ENCODE measurements around the gene TMEM43. TPM values are rescaled to one million over a fixed set of nuclear protein-coding genes. Genes with fewer than 3 reads are reported as not detected.

Gene TMEM43
- total and polyA plus RNA-seq, 2 of the 8 experiments (the other 6 are each of a cell fraction or from before 2014, with no cell fraction given) = 27.0 to 33.7 TPM

GRCh38 chr3:14135581-14135980 is 10.7 kb downstream of the TMEM43 start:
- Histone ChIP-seq H3K27ac (ENCODE audit: low read depth, low read length) (no peak overlapping the region), H3K14ac (ENCODE audit: insufficient read length) (no peak overlapping the region), H2BK12ac (ENCODE audit: low read depth, low read length) (no peak overlapping the region), H3K36me3 (ENCODE audit: control insufficient read depth in 2 of 4, insufficient read depth in 4 of 4, low read length in 3 of 4) (peaks cover 8 to 33% (median 21%) of the 10 kb centered on the region in 4 experiments), H3K4me3 (ENCODE audit: extremely low read depth in 1 of 4, insufficient read depth in 2 of 4, low read depth in 3 of 4, low read length in 4 of 4) (no peak overlapping the region), H3K23ac (ENCODE audit: insufficient read length) (no peak overlapping the region), H4K8ac (ENCODE audit: extremely low read depth, insufficient read depth, low read length) (no peak overlapping the region), H2AFZ (ENCODE audit: low read length) (no peak overlapping the region), H3K4me2 (ENCODE audit: insufficient read depth in 1 of 2, low read depth in 2 of 2, low read length in 2 of 2) (no peak overlapping the region), H4K91ac (replicated peaks; ENCODE audit: insufficient read length, low read length) (no peak overlapping the region), H3K27me3 (replicated peaks in 1 of 4; ENCODE audit: control insufficient read depth in 3 of 4, extremely low read depth in 1 of 4, insufficient read depth in 3 of 4, low read length in 3 of 4) (no peaks in the 10 kb centered on the region), H2AK5ac (ENCODE audit: low read depth, low read length) (no peak overlapping the region), H4K20me1 (replicated peaks in 1 of 2; ENCODE audit: control insufficient read depth in 1 of 2, insufficient read depth in 2 of 2, low read length in 2 of 2) (peaks cover 0 to 12% of the 10 kb centered on the region in 2 experiments), H2BK120ac (replicated peaks; ENCODE audit: low read depth, low read length) (no peak overlapping the region), H2BK20ac (ENCODE audit: low read length) (no peak overlapping the region), H3K18ac (ENCODE audit: extremely low read depth, low read length) (no peak overlapping the region), H4K5ac (ENCODE audit: insufficient read length, low read depth, low read length) (no peak overlapping the region), H3K4me1 (replicated peaks in 1 of 4; ENCODE audit: control insufficient read depth in 3 of 4, insufficient read depth in 4 of 4, low read length in 3 of 4) (no peaks in the 10 kb centered on the region), H3K56ac (replicated peaks; ENCODE audit: insufficient read length, low read depth, low read length) (no peak overlapping the region), H3K9ac (replicated peaks in 1 of 4; ENCODE audit: extremely low read depth in 1 of 4, low read depth in 3 of 4, low read length in 3 of 4) (no peak overlapping the region), H3K79me2 (ENCODE audit: control insufficient read depth in 1 of 2, insufficient read depth in 2 of 2, low read length in 2 of 2) (no peaks in the 10 kb centered on the region), H3K9me3 (ENCODE audit: insufficient read depth in 2 of 2, low read depth in 1 of 2, low read length in 1 of 2) (no peaks in the 10 kb centered on the region), H3K23me2 (ENCODE audit: low read depth, low read length) (no peaks in the 10 kb centered on the region), H2BK5ac (ENCODE audit: low read depth, low read length) (no peak overlapping the region), H2BK15ac (ENCODE audit: low read length) (no peak overlapping the region), H3K4ac (replicated peaks; ENCODE audit: insufficient read length, low read depth, low read length) (no peak overlapping the region), H3K79me1 (ENCODE audit: low read depth, low read length) (no peaks in the 10 kb centered on the region)
- 93% methylated on average over 11 of the region's 11 CpGs; no CpG with 5 or more reads in 1 of the 2 experiments for WGBS, 2 experiments (ENCODE audit: extremely low coverage in 1 of 2, insufficient coverage in 1 of 2, insufficient read length in 1 of 2, insufficient replicate concordance in 2 of 2, low coverage in 1 of 2, low lambda C conversion rate in 2 of 2, missing lambda C conversion rate in 1 of 2)
- no peak for FAIRE-seq
- ChIA-PET POLR2A (ENCODE audit: partially characterized antibody) (interaction anchor here (0.9 to 1.6 kb wide), 3 partner anchors 10 to 17 kb away, joined by 3 to 6 read pairs (median 4); partner anchors contain the start of genes CHCHD4 and TMEM43), CTCF (ENCODE audit: partially characterized antibody) (interaction anchor here (0.8 to 1.9 kb wide), 6 partner anchors 11 to 248 kb away, joined by 3 to 14 read pairs (median 4); partner anchors contain the start of genes CHCHD4 and TMEM43)
- DNase-seq (ENCODE audit: low read depth in 1 of 2, low spot score in 2 of 2) = no peak
- TF ChIP-seq TCF12 (IDR thresholded peaks at IDR 0.05; ENCODE audit: low read depth, low read length) (no peak), SP1 (IDR thresholded peaks at IDR 0.05; ENCODE audit: low read depth, low read length) (no peak), CEBPB (IDR thresholded peaks at IDR 0.05; ENCODE audit: low read depth, low read length) (no peak), SRF (IDR thresholded peaks at IDR 0.05; ENCODE audit: low read depth, low read length) (no peak), CHD1 (IDR thresholded peaks at IDR 0.05; ENCODE audit: low read depth, low read length) (no peak), ZNF274 (IDR thresholded peaks at IDR 0.05; ENCODE audit: borderline replicate concordance, extremely low read depth, low read length) (no peak)
